IMR-90 (cell line): Measurements from ENCODE around the gene THEM4. TPM values are rescaled to one million over a fixed set of nuclear protein-coding genes. Genes with fewer than 3 reads are reported as not detected.

ENCODE experiments used
- ATAC-seq: fragments of 200-7000 bp; cut with Tn5 transposase; 2 replicates; pipeline ENCODE4 v1.9.1; 2020; ENCODE audit warnings: low read depth, mild to moderate bottlenecking, moderate library complexity
- BruUV-seq: library from RNA; stranded (reverse); fragments of 400-500 nt; replicated peaks from 2 replicates; lab custom pipeline; 2021; lab: Mats Ljungman, UMichigan
- CTCF ChIA-PET: fragments of 300-600 bp; formaldehyde crosslinking; extraction: SDS; loops from one replicate; lab custom pipeline; 2021; ENCODE audit warnings: antibody characterized with exemption; lab: Yijun Ruan, JAX
- POLR2A ChIA-PET: fragments of 300-600 bp; sonication (Branson Sonifier 250); formaldehyde crosslinking; loops from one replicate; lab custom pipeline; 2022; ENCODE audit warnings: antibody characterized with exemption; ENCODE audit not compliant: unreplicated experiment; lab: Charles Lee
- DNase-seq: peaks from one replicate; pipeline ENCODE4 v3.0.0; 2013
- H2AFZ ChIP-seq: replicated peaks from 2 replicates; pipeline ENCODE3; 2013; ENCODE audit warnings: low read length, mild to moderate bottlenecking; ENCODE audit not compliant: poor library complexity
- H2AK5ac ChIP-seq: 2 replicates; pipeline ENCODE4 v1.6.1; 2013; ENCODE audit warnings: low read depth, low read length, inconsistent platforms
- H2AK9ac ChIP-seq: replicated peaks from 2 replicates; pipeline ENCODE3; 2013; ENCODE audit warnings: mild to moderate bottlenecking, low read depth, low read length, moderate library complexity; ENCODE audit not compliant: poor library complexity
- H2BK120ac ChIP-seq: 2 replicates; pipeline ENCODE4 v1.6.1; 2013; ENCODE audit warnings: low read depth, low read length, inconsistent platforms
- H2BK15ac ChIP-seq: 3 replicates; pipeline ENCODE4 v1.6.1; 2013; ENCODE audit warnings: low read depth, low read length, inconsistent platforms
- H2BK20ac ChIP-seq: 2 replicates; pipeline ENCODE4 v1.6.1; 2013; ENCODE audit warnings: low read depth, mild to moderate bottlenecking, inconsistent platforms, low read length, moderate library complexity
- H2BK5ac ChIP-seq: 2 replicates; pipeline ENCODE4 v1.6.1; 2013; ENCODE audit warnings: mild to moderate bottlenecking, low read depth, low read length, inconsistent platforms; ENCODE audit not compliant: poor library complexity, severe bottlenecking
- H3K14ac ChIP-seq: replicated peaks from 2 replicates; pipeline ENCODE4 v1.6.1; 2013; ENCODE audit warnings: low read depth, low read length, inconsistent platforms
- H3K18ac ChIP-seq: 2 replicates; pipeline ENCODE4 v1.6.1; 2013; ENCODE audit warnings: low read depth, low read length, control low read depth
- H3K23ac ChIP-seq: 2 replicates; pipeline ENCODE4 v1.6.1; 2013; ENCODE audit warnings: low read depth, low read length, inconsistent platforms
- H3K27ac ChIP-seq: 2 replicates; pipeline ENCODE4 v1.5.1; 2013; ENCODE audit warnings: mild to moderate bottlenecking, control low read depth, low read length; ENCODE audit not compliant: insufficient read depth
- H3K27me3 ChIP-seq: 2 replicates; pipeline ENCODE4 v1.6.1; 2013; ENCODE audit warnings: low read length; ENCODE audit not compliant: control insufficient read depth, insufficient read depth
- H3K36me3 ChIP-seq: 2 replicates; pipeline ENCODE4 v1.6.1; 2013; ENCODE audit warnings: low read length, mixed read lengths; ENCODE audit not compliant: control insufficient read depth, insufficient read depth
- H3K4ac ChIP-seq: 2 replicates; pipeline ENCODE4 v1.6.1; 2013; ENCODE audit warnings: low read depth, low read length, inconsistent platforms
- H3K4me1 ChIP-seq: 2 replicates; pipeline ENCODE4 v1.6.1; 2013; ENCODE audit warnings: low read length, mixed read lengths; ENCODE audit not compliant: control insufficient read depth, insufficient read depth
- H3K4me2 ChIP-seq: 2 replicates; pipeline ENCODE4 v1.6.1; 2013; ENCODE audit warnings: low read depth, mild to moderate bottlenecking, control low read depth, low read length, moderate library complexity
- H3K4me3 ChIP-seq: 2 replicates; pipeline ENCODE4 v1.5.1; 2013; ENCODE audit warnings: low read depth, mild to moderate bottlenecking, control low read depth, low read length, moderate library complexity; ENCODE audit not compliant: insufficient read depth
- H3K56ac ChIP-seq: 2 replicates; pipeline ENCODE4 v1.6.1; 2013; ENCODE audit warnings: low read length, inconsistent platforms; ENCODE audit not compliant: insufficient read depth; ENCODE audit errors: extremely low read depth
- H3K79me1 ChIP-seq, 2 experiments: 2 replicates each; pipeline ENCODE4 v1.6.1; 2013; ENCODE audit warnings: low read length in 2 of 2, inconsistent platforms in 1 of 2, low read depth in 1 of 2
- H3K9ac ChIP-seq: 2 replicates; pipeline ENCODE4 v1.6.1; 2013; ENCODE audit warnings: low read depth, low read length, control low read depth
- H3K9me1 ChIP-seq: 2 replicates; pipeline ENCODE4 v1.6.1; 2013; ENCODE audit warnings: low read length, inconsistent platforms; ENCODE audit not compliant: insufficient read depth
- H3K9me3 ChIP-seq: 2 replicates; pipeline ENCODE4 v1.6.1; 2013; ENCODE audit warnings: low read length; ENCODE audit not compliant: control insufficient read depth, insufficient read depth
- H4K20me1 ChIP-seq: 2 replicates; pipeline ENCODE4 v1.6.1; 2013; ENCODE audit warnings: low read length, inconsistent platforms; ENCODE audit not compliant: insufficient read depth
- H4K5ac ChIP-seq: 2 replicates; pipeline ENCODE4 v1.6.1; 2013; ENCODE audit warnings: mild to moderate bottlenecking, low read depth, low read length, control low read depth
- H4K8ac ChIP-seq, 2 experiments: 2 replicates each; pipeline ENCODE4 v1.6.1; 2013; ENCODE audit warnings: low read depth in 2 of 2, low read length in 2 of 2, control low read depth in 1 of 2, inconsistent platforms in 1 of 2
- H4K91ac ChIP-seq: 2 replicates; pipeline ENCODE4 v1.6.1; 2013; ENCODE audit warnings: low read depth, low read length, inconsistent platforms; ENCODE audit not compliant: insufficient read depth
- CEBPB ChIP-seq: IDR thresholded peaks from 2 replicates; pipeline ENCODE4 v1.6.1; 2012; ENCODE audit warnings: low read depth, low read length, improper control_type of control experiment
- FOS ChIP-seq: fragments of 150-350 bp; IDR thresholded peaks from 2 replicates; pipeline ENCODE4 v1.6.1; 2016; ENCODE audit warnings: low read depth, low read length
- MAFK ChIP-seq: IDR thresholded peaks from 2 replicates; pipeline ENCODE4 v1.6.1; 2012; ENCODE audit warnings: low read depth, low read length, improper control_type of control experiment
- MAZ ChIP-seq: IDR thresholded peaks from 2 replicates; pipeline ENCODE4 v1.6.1; 2012; ENCODE audit warnings: low read depth, mild to moderate bottlenecking, low read length, improper control_type of control experiment, moderate library complexity, borderline replicate concordance
- MXI1 ChIP-seq: IDR thresholded peaks from 2 replicates; pipeline ENCODE4 v1.6.1; 2012; ENCODE audit warnings: low read depth, mild to moderate bottlenecking, low read length, moderate library complexity, borderline replicate concordance
- NFE2L2 ChIP-seq: fragments of 150-350 bp; IDR thresholded peaks from 2 replicates; pipeline ENCODE4 v1.6.1; 2016; ENCODE audit warnings: low read depth, mild to moderate bottlenecking, low read length
- RAD21 ChIP-seq: IDR thresholded peaks from 2 replicates; pipeline ENCODE4 v1.6.1; 2012; ENCODE audit warnings: low read length, improper control_type of control experiment
- RCOR1 ChIP-seq: IDR thresholded peaks from 2 replicates; pipeline ENCODE4 v1.6.1; 2012; ENCODE audit warnings: mild to moderate bottlenecking, low read length, improper control_type of control experiment; ENCODE audit not compliant: insufficient replicate concordance
- RFX5 ChIP-seq: IDR thresholded peaks from 2 replicates; pipeline ENCODE4 v1.8.0; 2012; ENCODE audit warnings: low read depth, mild to moderate bottlenecking, low read length, moderate library complexity
- SMC3 ChIP-seq: fragments of 150-350 bp; IDR thresholded peaks from 2 replicates; pipeline ENCODE4 v1.6.1; 2016; ENCODE audit warnings: low read depth, mild to moderate bottlenecking, antibody characterized with exemption, low read length, moderate library complexity
- WGBS, 2 experiments: methylation state at CpG; one replicate each; pipeline versions ENCODE4 v1.1.5 to v1.1.7; 2013; ENCODE audit warnings: missing lambda C conversion rate in 2 of 2; ENCODE audit not compliant: insufficient read length in 1 of 2; ENCODE audit errors: extremely low coverage in 2 of 2; 5-methylcytosine and 5-hydroxymethylcytosine counted together
- dilution Hi-C: fragments of 300-500 bp; cut with HindIII; formaldehyde crosslinking; loops from one replicate; pipeline ENCODE4 v1.14.3; 2018; ENCODE audit warnings: low sequenced_read_pairs; ENCODE audit not compliant: unreplicated experiment
- in situ Hi-C: fragments of 300-500 bp; cut with MboI; formaldehyde crosslinking; loops from 3 replicates; pipeline ENCODE4 v1.14.3; 2019; ENCODE audit warnings: low sequenced_read_pairs, inconsistent platforms, mixed read lengths
- intact Hi-C: fragments of 100-400 bp; cut with micrococcal nuclease; formaldehyde crosslinking; loops from 2 replicates; pipeline ENCODE4 v1.10.0; 2022
- polyA plus RNA-seq, 3 experiments: library from polyadenylated mRNA; depleted of rRNA; stranded (reverse); fragments of >200 nt; gene quantifications; 2 replicates each; pipeline ENCODE4 v1.2.3, GENCODE V29; 2012; ENCODE audit warnings: low replicate concordance in 1 of 3
- total RNA-seq: library from RNA; depleted of rRNA; stranded (reverse); fragments of >200 nt; gene quantifications from 2 replicates; pipeline ENCODE4 v1.2.3, GENCODE V29; 2012
- TF ChIP-seq, protein P1 (sequence below): conservative IDR thresholded peaks from 2 replicates; pipeline ENCODE4 v1.5.1; 2012; ENCODE audit warnings: mild to moderate bottlenecking, low read depth, low read length, improper control_type of control experiment
- TF ChIP-seq, protein P2 (sequence below): fragments of 150-350 bp; IDR thresholded peaks from 2 replicates; pipeline ENCODE4 v1.6.1; 2017; ENCODE audit warnings: mild to moderate bottlenecking, antibody characterized with exemption, low read length, low read depth

THEM4 gene
- total and polyA plus RNA-seq, 2 of the 4 experiments (the other 2 are of a cell fraction) = 7.3 to 15.7 TPM

DNA sequence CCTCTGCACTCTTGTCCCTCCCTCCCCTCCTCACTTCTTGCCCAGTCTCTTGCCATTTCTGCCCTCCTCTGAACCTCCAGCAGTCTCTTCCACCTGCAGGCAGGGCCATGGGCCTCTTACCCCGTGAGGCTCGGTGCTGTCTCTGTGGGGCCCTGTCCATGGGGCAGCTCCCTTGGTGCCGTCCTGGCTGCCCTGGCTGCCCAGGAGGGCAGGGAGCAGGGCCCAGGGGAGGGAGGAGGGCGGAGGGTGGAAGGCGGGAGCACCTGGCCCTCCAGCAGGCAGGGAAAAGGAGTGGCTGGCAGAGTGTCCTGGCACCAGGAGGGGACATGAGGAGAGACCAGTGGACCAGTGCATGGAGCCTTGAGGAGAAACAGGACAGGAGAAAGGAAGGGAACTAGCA is 77.7 kb downstream of the THEM4 start, which contains the start of gene RORC:
Gene RORC, minus strand, starts transcription at position 198 of the 400 bp plus-strand sequence. Its CDS starts 38 bp downstream, at position 160.
- no peak for ATAC-seq
- WGBS, 2 experiments = no CpG with 5 or more reads among the region's 5 CpGs

More for the DNA sequence above, 77.7 kb downstream of the THEM4 start, which contains the start of gene RORC:
- in situ Hi-C loops (no loop called here), dilution Hi-C loops (no loop called here), intact Hi-C loops (loop anchor here (10.0 kb wide), 1 partner anchor 287 kb away; the partner anchor contains the start of gene TUFT1)
- ChIA-PET POLR2A (no interaction called here), CTCF (no interaction called here)
- DNase-seq = no peak
- no peak within 1 kb of the TSS for H3K14ac ChIP-seq
- no peak within 1 kb of the TSS for H3K18ac ChIP-seq
- no peak within 1 kb of the TSS for H3K23ac ChIP-seq
- no peak for TF ChIP-seq MXI1
- TF ChIP-seq MAZ = no peak
- TF ChIP-seq RFX5 = no peak
- TF ChIP-seq, protein P1, sequence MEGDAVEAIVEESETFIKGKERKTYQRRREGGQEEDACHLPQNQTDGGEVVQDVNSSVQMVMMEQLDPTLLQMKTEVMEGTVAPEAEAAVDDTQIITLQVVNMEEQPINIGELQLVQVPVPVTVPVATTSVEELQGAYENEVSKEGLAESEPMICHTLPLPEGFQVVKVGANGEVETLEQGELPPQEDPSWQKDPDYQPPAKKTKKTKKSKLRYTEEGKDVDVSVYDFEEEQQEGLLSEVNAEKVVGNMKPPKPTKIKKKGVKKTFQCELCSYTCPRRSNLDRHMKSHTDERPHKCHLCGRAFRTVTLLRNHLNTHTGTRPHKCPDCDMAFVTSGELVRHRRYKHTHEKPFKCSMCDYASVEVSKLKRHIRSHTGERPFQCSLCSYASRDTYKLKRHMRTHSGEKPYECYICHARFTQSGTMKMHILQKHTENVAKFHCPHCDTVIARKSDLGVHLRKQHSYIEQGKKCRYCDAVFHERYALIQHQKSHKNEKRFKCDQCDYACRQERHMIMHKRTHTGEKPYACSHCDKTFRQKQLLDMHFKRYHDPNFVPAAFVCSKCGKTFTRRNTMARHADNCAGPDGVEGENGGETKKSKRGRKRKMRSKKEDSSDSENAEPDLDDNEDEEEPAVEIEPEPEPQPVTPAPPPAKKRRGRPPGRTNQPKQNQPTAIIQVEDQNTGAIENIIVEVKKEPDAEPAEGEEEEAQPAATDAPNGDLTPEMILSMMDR = no peak
- no peak for TF ChIP-seq CEBPB
- no peak for TF ChIP-seq RAD21
- no peak for TF ChIP-seq NFE2L2
- no peak for TF ChIP-seq FOS
- no peak for TF ChIP-seq MAFK
- TF ChIP-seq RCOR1 = no peak
- TF ChIP-seq, protein P2, sequence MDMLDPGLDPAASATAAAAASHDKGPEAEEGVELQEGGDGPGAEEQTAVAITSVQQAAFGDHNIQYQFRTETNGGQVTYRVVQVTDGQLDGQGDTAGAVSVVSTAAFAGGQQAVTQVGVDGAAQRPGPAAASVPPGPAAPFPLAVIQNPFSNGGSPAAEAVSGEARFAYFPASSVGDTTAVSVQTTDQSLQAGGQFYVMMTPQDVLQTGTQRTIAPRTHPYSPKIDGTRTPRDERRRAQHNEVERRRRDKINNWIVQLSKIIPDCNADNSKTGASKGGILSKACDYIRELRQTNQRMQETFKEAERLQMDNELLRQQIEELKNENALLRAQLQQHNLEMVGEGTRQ = no peak
- TF ChIP-seq SMC3 = no peak
- H3K4me2 ChIP-seq = no peak within 1 kb of the TSS
- peaks cover 49% of the 10 kb centered on the region for H3K27me3 ChIP-seq
- H2AK5ac ChIP-seq = no peak within 1 kb of the TSS
- H3K9me3 ChIP-seq = no peaks in the 10 kb centered on the region
- no peak within 1 kb of the TSS for H3K4me3 ChIP-seq
- H4K5ac ChIP-seq = no peak within 1 kb of the TSS
- H2BK5ac ChIP-seq = no peak within 1 kb of the TSS
- no peaks in the 10 kb centered on the region for H4K20me1 ChIP-seq
- no peak within 1 kb of the TSS for H3K4ac ChIP-seq
- no peak within 1 kb of the TSS for H2BK20ac ChIP-seq
- no peaks in the 10 kb centered on the region for H3K36me3 ChIP-seq
- BruUV-seq = no TSS peak
- H2BK15ac ChIP-seq = no peak within 1 kb of the TSS
- no peak within 1 kb of the TSS for H3K56ac ChIP-seq
- H3K79me1 ChIP-seq = no peaks in the 10 kb centered on the region
- no peaks in the 10 kb centered on the region for H3K4me1 ChIP-seq
- no peaks in the 10 kb centered on the region for H3K9me1 ChIP-seq
- H2BK120ac ChIP-seq = no peak within 1 kb of the TSS
- H3K9ac ChIP-seq = no peak within 1 kb of the TSS
- peak within 1 kb of the TSS; percentile 49 for H2AFZ ChIP-seq
- no peak within 1 kb of the TSS for H2AK9ac ChIP-seq
- H3K27ac ChIP-seq = no peak within 1 kb of the TSS
- H4K8ac ChIP-seq = no peak within 1 kb of the TSS
- no peak within 1 kb of the TSS for H4K91ac ChIP-seq
